IMR-90 (cell line): ENCODE measurements around the gene TAF8. TPM values are rescaled to one million over a fixed set of nuclear protein-coding genes. Genes with fewer than 3 reads are reported as not detected.

Experiments used
- ATAC-seq: fragments of 200-7000 bp; cut with Tn5 transposase; 2 replicates; pipeline ENCODE4 v1.9.1; 2020; ENCODE audit warnings: low read depth, mild to moderate bottlenecking, moderate library complexity
- BruUV-seq: library from RNA; stranded (reverse); fragments of 400-500 nt; replicated peaks from 2 replicates; lab custom pipeline; 2021; lab: Mats Ljungman, UMichigan
- CTCF ChIA-PET: fragments of 300-600 bp; formaldehyde crosslinking; extraction: SDS; loops from one replicate; lab custom pipeline; 2021; ENCODE audit warnings: antibody characterized with exemption; lab: Yijun Ruan, JAX
- POLR2A ChIA-PET: fragments of 300-600 bp; sonication (Branson Sonifier 250); formaldehyde crosslinking; loops from one replicate; lab custom pipeline; 2022; ENCODE audit warnings: antibody characterized with exemption; ENCODE audit not compliant: unreplicated experiment; lab: Charles Lee
- DNase-seq: peaks from one replicate; pipeline ENCODE4 v3.0.0; 2013
- H2AFZ ChIP-seq: replicated peaks from 2 replicates; pipeline ENCODE3; 2013; ENCODE audit warnings: low read length, mild to moderate bottlenecking; ENCODE audit not compliant: poor library complexity
- H2AK5ac ChIP-seq: 2 replicates; pipeline ENCODE4 v1.6.1; 2013; ENCODE audit warnings: low read depth, low read length, inconsistent platforms
- H2AK9ac ChIP-seq: replicated peaks from 2 replicates; pipeline ENCODE3; 2013; ENCODE audit warnings: mild to moderate bottlenecking, low read depth, low read length, moderate library complexity; ENCODE audit not compliant: poor library complexity
- H2BK120ac ChIP-seq: 2 replicates; pipeline ENCODE4 v1.6.1; 2013; ENCODE audit warnings: low read depth, low read length, inconsistent platforms
- H2BK15ac ChIP-seq: 3 replicates; pipeline ENCODE4 v1.6.1; 2013; ENCODE audit warnings: low read depth, low read length, inconsistent platforms
- H2BK20ac ChIP-seq: 2 replicates; pipeline ENCODE4 v1.6.1; 2013; ENCODE audit warnings: low read depth, mild to moderate bottlenecking, inconsistent platforms, low read length, moderate library complexity
- H2BK5ac ChIP-seq: 2 replicates; pipeline ENCODE4 v1.6.1; 2013; ENCODE audit warnings: mild to moderate bottlenecking, low read depth, low read length, inconsistent platforms; ENCODE audit not compliant: poor library complexity, severe bottlenecking
- H3K14ac ChIP-seq: replicated peaks from 2 replicates; pipeline ENCODE4 v1.6.1; 2013; ENCODE audit warnings: low read depth, low read length, inconsistent platforms
- H3K18ac ChIP-seq: 2 replicates; pipeline ENCODE4 v1.6.1; 2013; ENCODE audit warnings: low read depth, low read length, control low read depth
- H3K23ac ChIP-seq: 2 replicates; pipeline ENCODE4 v1.6.1; 2013; ENCODE audit warnings: low read depth, low read length, inconsistent platforms
- H3K27ac ChIP-seq: 2 replicates; pipeline ENCODE4 v1.5.1; 2013; ENCODE audit warnings: mild to moderate bottlenecking, control low read depth, low read length; ENCODE audit not compliant: insufficient read depth
- H3K27me3 ChIP-seq: 2 replicates; pipeline ENCODE4 v1.6.1; 2013; ENCODE audit warnings: low read length; ENCODE audit not compliant: control insufficient read depth, insufficient read depth
- H3K36me3 ChIP-seq: 2 replicates; pipeline ENCODE4 v1.6.1; 2013; ENCODE audit warnings: low read length, mixed read lengths; ENCODE audit not compliant: control insufficient read depth, insufficient read depth
- H3K4ac ChIP-seq: 2 replicates; pipeline ENCODE4 v1.6.1; 2013; ENCODE audit warnings: low read depth, low read length, inconsistent platforms
- H3K4me1 ChIP-seq: 2 replicates; pipeline ENCODE4 v1.6.1; 2013; ENCODE audit warnings: low read length, mixed read lengths; ENCODE audit not compliant: control insufficient read depth, insufficient read depth
- H3K4me2 ChIP-seq: 2 replicates; pipeline ENCODE4 v1.6.1; 2013; ENCODE audit warnings: low read depth, mild to moderate bottlenecking, control low read depth, low read length, moderate library complexity
- H3K4me3 ChIP-seq: 2 replicates; pipeline ENCODE4 v1.5.1; 2013; ENCODE audit warnings: low read depth, mild to moderate bottlenecking, control low read depth, low read length, moderate library complexity; ENCODE audit not compliant: insufficient read depth
- H3K56ac ChIP-seq: 2 replicates; pipeline ENCODE4 v1.6.1; 2013; ENCODE audit warnings: low read length, inconsistent platforms; ENCODE audit not compliant: insufficient read depth; ENCODE audit errors: extremely low read depth
- H3K79me1 ChIP-seq, 2 experiments: 2 replicates each; pipeline ENCODE4 v1.6.1; 2013; ENCODE audit warnings: low read length in 2 of 2, inconsistent platforms in 1 of 2, low read depth in 1 of 2
- H3K9ac ChIP-seq: 2 replicates; pipeline ENCODE4 v1.6.1; 2013; ENCODE audit warnings: low read depth, low read length, control low read depth
- H3K9me1 ChIP-seq: 2 replicates; pipeline ENCODE4 v1.6.1; 2013; ENCODE audit warnings: low read length, inconsistent platforms; ENCODE audit not compliant: insufficient read depth
- H3K9me3 ChIP-seq: 2 replicates; pipeline ENCODE4 v1.6.1; 2013; ENCODE audit warnings: low read length; ENCODE audit not compliant: control insufficient read depth, insufficient read depth
- H4K20me1 ChIP-seq: 2 replicates; pipeline ENCODE4 v1.6.1; 2013; ENCODE audit warnings: low read length, inconsistent platforms; ENCODE audit not compliant: insufficient read depth
- H4K5ac ChIP-seq: 2 replicates; pipeline ENCODE4 v1.6.1; 2013; ENCODE audit warnings: mild to moderate bottlenecking, low read depth, low read length, control low read depth
- H4K8ac ChIP-seq, 2 experiments: 2 replicates each; pipeline ENCODE4 v1.6.1; 2013; ENCODE audit warnings: low read depth in 2 of 2, low read length in 2 of 2, control low read depth in 1 of 2, inconsistent platforms in 1 of 2
- H4K91ac ChIP-seq: 2 replicates; pipeline ENCODE4 v1.6.1; 2013; ENCODE audit warnings: low read depth, low read length, inconsistent platforms; ENCODE audit not compliant: insufficient read depth
- CEBPB ChIP-seq: IDR thresholded peaks from 2 replicates; pipeline ENCODE4 v1.6.1; 2012; ENCODE audit warnings: low read depth, low read length, improper control_type of control experiment
- POLR2A ChIP-seq: IDR thresholded peaks from 2 replicates; pipeline ENCODE4 v1.6.1; 2012; ENCODE audit warnings: mild to moderate bottlenecking, low read depth, low read length
- WGBS, 2 experiments: methylation state at CpG; one replicate each; pipeline versions ENCODE4 v1.1.5 to v1.1.7; 2013; ENCODE audit warnings: missing lambda C conversion rate in 2 of 2; ENCODE audit not compliant: insufficient read length in 1 of 2; ENCODE audit errors: extremely low coverage in 2 of 2; 5-methylcytosine and 5-hydroxymethylcytosine counted together
- dilution Hi-C: fragments of 300-500 bp; cut with HindIII; formaldehyde crosslinking; loops from one replicate; pipeline ENCODE4 v1.14.3; 2018; ENCODE audit warnings: low sequenced_read_pairs; ENCODE audit not compliant: unreplicated experiment
- in situ Hi-C: fragments of 300-500 bp; cut with MboI; formaldehyde crosslinking; loops from 3 replicates; pipeline ENCODE4 v1.14.3; 2019; ENCODE audit warnings: low sequenced_read_pairs, inconsistent platforms, mixed read lengths
- intact Hi-C: fragments of 100-400 bp; cut with micrococcal nuclease; formaldehyde crosslinking; loops from 2 replicates; pipeline ENCODE4 v1.10.0; 2022
- polyA plus RNA-seq, 3 experiments: library from polyadenylated mRNA; depleted of rRNA; stranded (reverse); fragments of >200 nt; gene quantifications; 2 replicates each; pipeline ENCODE4 v1.2.3, GENCODE V29; 2012; ENCODE audit warnings: low replicate concordance in 1 of 3
- total RNA-seq: library from RNA; depleted of rRNA; stranded (reverse); fragments of >200 nt; gene quantifications from 2 replicates; pipeline ENCODE4 v1.2.3, GENCODE V29; 2012
- TF ChIP-seq, protein P1 (sequence below): fragments of 150-350 bp; IDR thresholded peaks from 2 replicates; pipeline ENCODE4 v1.6.1; 2017; ENCODE audit warnings: mild to moderate bottlenecking, antibody characterized with exemption, low read length, low read depth
- TF ChIP-seq, protein P2 (sequence below): fragments of 150-350 bp; IDR thresholded peaks from 2 replicates; pipeline ENCODE4 v1.6.1; 2016; ENCODE audit warnings: low read depth, mild to moderate bottlenecking, low read length, moderate library complexity, borderline replicate concordance

TAF8 gene
- total and polyA plus RNA-seq, 2 of the 4 experiments (the other 2 are of a cell fraction): 14.3 to 22.8 TPM

GRCh38 chr6:42051268-42051653, 937 bp downstream of the TAF8 start:
- Histone ChIP-seq H3K56ac (peak overlapping the region; percentile 3; the same call in 1 of the 2 replicates), H3K18ac (no peak overlapping the region), H2AFZ (no peak overlapping the region), H3K9me3 (no peaks in the 10 kb centered on the region), H3K14ac (no peak overlapping the region), H2BK15ac (no peak overlapping the region), H4K8ac (no peak overlapping the region; a peak in 1 of 4 replicates), H4K5ac (no peak overlapping the region), H2BK20ac (no peak overlapping the region), H3K9me1 (peaks cover 4% of the 10 kb centered on the region; the same call in 1 of the 2 replicates), H3K27me3 (no peaks in the 10 kb centered on the region; the same call in 1 of the 2 replicates), H2AK9ac (peak overlapping the region; percentile 76), H3K79me1 (peaks cover 12% of the 10 kb centered on the region in 2 experiments), H3K27ac (no peak overlapping the region), H4K91ac (no peak overlapping the region), H2BK5ac (no peak overlapping the region), H3K9ac (peak overlapping the region; percentile 32), H3K4me1 (peaks cover 9% of the 10 kb centered on the region), H4K20me1 (no peaks in the 10 kb centered on the region), H2BK120ac (no peak overlapping the region), H2AK5ac (no peak overlapping the region), H3K36me3 (peaks cover 8% of the 10 kb centered on the region), H3K4me2 (peak overlapping the region; percentile 94), H3K4ac (no peak overlapping the region), H3K23ac (no peak overlapping the region; the same call in 1 of the 2 replicates), H3K4me3 (peak overlapping the region; percentile 97)
- ChIA-PET CTCF (interaction anchor here (1.2 kb wide), 1 partner anchor 9 kb away, joined by 3 read pairs; no protein-coding TSS in a partner anchor), POLR2A (interaction anchor here (1.0 kb wide), 1 partner anchor 264 kb away, joined by 3 read pairs; the partner anchor contains the start of gene TOMM6)
- WGBS, 2 experiments: no CpG with 5 or more reads among the region's 8 CpGs
- TSS peak; percentile 30 for BruUV-seq
- dilution Hi-C loops (no loop called here), intact Hi-C loops (no loop called here), in situ Hi-C loops (no loop called here)
- TF ChIP-seq, protein P1, sequence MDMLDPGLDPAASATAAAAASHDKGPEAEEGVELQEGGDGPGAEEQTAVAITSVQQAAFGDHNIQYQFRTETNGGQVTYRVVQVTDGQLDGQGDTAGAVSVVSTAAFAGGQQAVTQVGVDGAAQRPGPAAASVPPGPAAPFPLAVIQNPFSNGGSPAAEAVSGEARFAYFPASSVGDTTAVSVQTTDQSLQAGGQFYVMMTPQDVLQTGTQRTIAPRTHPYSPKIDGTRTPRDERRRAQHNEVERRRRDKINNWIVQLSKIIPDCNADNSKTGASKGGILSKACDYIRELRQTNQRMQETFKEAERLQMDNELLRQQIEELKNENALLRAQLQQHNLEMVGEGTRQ: no peak
- TF ChIP-seq, protein P2, sequence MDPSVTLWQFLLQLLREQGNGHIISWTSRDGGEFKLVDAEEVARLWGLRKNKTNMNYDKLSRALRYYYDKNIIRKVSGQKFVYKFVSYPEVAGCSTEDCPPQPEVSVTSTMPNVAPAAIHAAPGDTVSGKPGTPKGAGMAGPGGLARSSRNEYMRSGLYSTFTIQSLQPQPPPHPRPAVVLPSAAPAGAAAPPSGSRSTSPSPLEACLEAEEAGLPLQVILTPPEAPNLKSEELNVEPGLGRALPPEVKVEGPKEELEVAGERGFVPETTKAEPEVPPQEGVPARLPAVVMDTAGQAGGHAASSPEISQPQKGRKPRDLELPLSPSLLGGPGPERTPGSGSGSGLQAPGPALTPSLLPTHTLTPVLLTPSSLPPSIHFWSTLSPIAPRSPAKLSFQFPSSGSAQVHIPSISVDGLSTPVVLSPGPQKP: no peak
- no peak for TF ChIP-seq CEBPB
- TF ChIP-seq POLR2A: no peak
- peak; percentile 30 for DNase-seq
- ATAC-seq: no peak
